Measurements from ENCODE around the gene MAT2A. TPM values are rescaled to one million over a fixed set of nuclear protein-coding genes. Genes with fewer than 3 reads are reported as not detected.
A peak's percentile ranks its signal among the peaks of the same experiment; 100 is the strongest.

MAT2A gene
- total and polyA plus RNA-seq, 9 of the 15 experiments (the other 6 are each of a cell fraction or from before 2014, with no cell fraction given): 130 to 1,027 (median 240) TPM

- TF ChIP-seq, protein P1, sequence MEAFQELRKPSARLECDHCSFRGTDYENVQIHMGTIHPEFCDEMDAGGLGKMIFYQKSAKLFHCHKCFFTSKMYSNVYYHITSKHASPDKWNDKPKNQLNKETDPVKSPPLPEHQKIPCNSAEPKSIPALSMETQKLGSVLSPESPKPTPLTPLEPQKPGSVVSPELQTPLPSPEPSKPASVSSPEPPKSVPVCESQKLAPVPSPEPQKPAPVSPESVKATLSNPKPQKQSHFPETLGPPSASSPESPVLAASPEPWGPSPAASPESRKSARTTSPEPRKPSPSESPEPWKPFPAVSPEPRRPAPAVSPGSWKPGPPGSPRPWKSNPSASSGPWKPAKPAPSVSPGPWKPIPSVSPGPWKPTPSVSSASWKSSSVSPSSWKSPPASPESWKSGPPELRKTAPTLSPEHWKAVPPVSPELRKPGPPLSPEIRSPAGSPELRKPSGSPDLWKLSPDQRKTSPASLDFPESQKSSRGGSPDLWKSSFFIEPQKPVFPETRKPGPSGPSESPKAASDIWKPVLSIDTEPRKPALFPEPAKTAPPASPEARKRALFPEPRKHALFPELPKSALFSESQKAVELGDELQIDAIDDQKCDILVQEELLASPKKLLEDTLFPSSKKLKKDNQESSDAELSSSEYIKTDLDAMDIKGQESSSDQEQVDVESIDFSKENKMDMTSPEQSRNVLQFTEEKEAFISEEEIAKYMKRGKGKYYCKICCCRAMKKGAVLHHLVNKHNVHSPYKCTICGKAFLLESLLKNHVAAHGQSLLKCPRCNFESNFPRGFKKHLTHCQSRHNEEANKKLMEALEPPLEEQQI (IDR thresholded peaks at IDR 0.05): no peak
- TF ChIP-seq, protein P2, sequence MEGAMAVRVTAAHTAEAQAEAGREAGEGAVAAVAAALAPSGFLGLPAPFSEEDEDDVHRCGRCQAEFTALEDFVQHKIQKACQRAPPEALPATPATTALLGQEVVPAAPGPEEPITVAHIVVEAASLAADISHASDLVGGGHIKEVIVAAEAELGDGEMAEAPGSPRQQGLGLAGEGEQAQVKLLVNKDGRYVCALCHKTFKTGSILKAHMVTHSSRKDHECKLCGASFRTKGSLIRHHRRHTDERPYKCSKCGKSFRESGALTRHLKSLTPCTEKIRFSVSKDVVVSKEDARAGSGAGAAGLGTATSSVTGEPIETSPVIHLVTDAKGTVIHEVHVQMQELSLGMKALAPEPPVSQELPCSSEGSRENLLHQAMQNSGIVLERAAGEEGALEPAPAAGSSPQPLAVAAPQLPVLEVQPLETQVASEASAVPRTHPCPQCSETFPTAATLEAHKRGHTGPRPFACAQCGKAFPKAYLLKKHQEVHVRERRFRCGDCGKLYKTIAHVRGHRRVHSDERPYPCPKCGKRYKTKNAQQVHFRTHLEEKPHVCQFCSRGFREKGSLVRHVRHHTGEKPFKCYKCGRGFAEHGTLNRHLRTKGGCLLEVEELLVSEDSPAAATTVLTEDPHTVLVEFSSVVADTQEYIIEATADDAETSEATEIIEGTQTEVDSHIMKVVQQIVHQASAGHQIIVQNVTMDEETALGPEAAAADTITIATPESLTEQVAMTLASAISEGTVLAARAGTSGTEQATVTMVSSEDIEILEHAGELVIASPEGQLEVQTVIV (CRISPR knock-in tag; IDR thresholded peaks at IDR 0.05; ENCODE audit: borderline replicate concordance): peak; percentile 99
- TF ChIP-seq YBX1 (IDR thresholded peaks at IDR 0.05) (no peak), COPS2 (conservative IDR thresholded peaks at IDR 0.05) (no peak), ZEB2 (IDR thresholded peaks at IDR 0.05) (no peak), NFRKB (IDR thresholded peaks at IDR 0.05; ENCODE audit: low read depth) (peak; percentile 68), CREM (IDR thresholded peaks at IDR 0.05; ENCODE audit: low read depth) (peak; percentile 93), SOX6 (IDR thresholded peaks at IDR 0.05) (peak; percentile 44; the same call in 1 of the 2 replicates), POLR2B (IDR thresholded peaks at IDR 0.05; ENCODE audit: low read depth, partially characterized antibody) (peak; percentile 80), RBBP5 (IDR thresholded peaks at IDR 0.05; ENCODE audit: borderline replicate concordance, insufficient read depth, low read length, poor library complexity, severe bottlenecking) (peak; percentile 72), TRIM25 (IDR thresholded peaks at IDR 0.05; ENCODE audit: borderline replicate concordance) (no peak), EWSR1 (IDR thresholded peaks at IDR 0.05; ENCODE audit: borderline replicate concordance, low read depth, partially characterized antibody) (no peak), HNRNPH1 (optimal IDR thresholded peaks at IDR 0.05; ENCODE audit: low read depth, low read length) (no peak), CHCHD3 (CRISPR knock-in tag; IDR thresholded peaks at IDR 0.05) (0 out of 2 replicates have a peak, but pooled peaks have one; percentile 39), NRF1 (conservative IDR thresholded peaks at IDR 0.05 in 1 of 2, IDR thresholded peaks at IDR 0.05 in 1 of 2) (peak; percentile 70 to 76)
- TF ChIP-seq, protein P3, sequence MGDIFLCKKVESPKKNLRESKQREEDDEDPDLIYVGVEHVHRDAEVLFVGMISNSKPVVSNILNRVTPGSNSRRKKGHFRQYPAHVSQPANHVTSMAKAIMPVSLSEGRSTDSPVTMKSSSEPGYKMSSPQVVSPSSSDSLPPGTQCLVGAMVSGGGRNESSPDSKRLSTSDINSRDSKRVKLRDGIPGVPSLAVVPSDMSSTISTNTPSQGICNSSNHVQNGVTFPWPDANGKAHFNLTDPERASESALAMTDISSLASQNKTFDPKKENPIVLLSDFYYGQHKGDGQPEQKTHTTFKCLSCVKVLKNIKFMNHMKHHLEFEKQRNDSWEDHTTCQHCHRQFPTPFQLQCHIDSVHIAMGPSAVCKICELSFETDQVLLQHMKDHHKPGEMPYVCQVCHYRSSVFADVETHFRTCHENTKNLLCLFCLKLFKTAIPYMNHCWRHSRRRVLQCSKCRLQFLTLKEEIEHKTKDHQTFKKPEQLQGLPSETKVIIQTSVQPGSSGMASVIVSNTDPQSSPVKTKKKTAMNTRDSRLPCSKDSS (IDR thresholded peaks at IDR 0.05; ENCODE audit: low read depth, partially characterized antibody): peak; percentile 19
- TF ChIP-seq, protein P4, sequence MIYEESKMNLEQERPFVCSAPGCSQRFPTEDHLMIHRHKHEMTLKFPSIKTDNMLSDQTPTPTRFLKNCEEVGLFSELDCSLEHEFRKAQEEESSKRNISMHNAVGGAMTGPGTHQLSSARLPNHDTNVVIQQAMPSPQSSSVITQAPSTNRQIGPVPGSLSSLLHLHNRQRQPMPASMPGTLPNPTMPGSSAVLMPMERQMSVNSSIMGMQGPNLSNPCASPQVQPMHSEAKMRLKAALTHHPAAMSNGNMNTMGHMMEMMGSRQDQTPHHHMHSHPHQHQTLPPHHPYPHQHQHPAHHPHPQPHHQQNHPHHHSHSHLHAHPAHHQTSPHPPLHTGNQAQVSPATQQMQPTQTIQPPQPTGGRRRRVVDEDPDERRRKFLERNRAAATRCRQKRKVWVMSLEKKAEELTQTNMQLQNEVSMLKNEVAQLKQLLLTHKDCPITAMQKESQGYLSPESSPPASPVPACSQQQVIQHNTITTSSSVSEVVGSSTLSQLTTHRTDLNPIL (CRISPR knock-in tag; IDR thresholded peaks at IDR 0.05): no peak
Observed at GRCh38 chr2:85561280-85562212, 22.6 kb downstream of the MAT2A start, which contains the start of gene GGCX (continued).

Data from K562 (cell line).